ENCODE data around the gene EPHA10. TPM values are rescaled to one million over a fixed set of nuclear protein-coding genes. Genes with fewer than 3 reads are reported as not detected.

EPHA10 gene
- total and polyA plus RNA-seq, 12 donors: 0.04 to 0.15 (median 0.06) TPM; not detected in 6

DNA sequence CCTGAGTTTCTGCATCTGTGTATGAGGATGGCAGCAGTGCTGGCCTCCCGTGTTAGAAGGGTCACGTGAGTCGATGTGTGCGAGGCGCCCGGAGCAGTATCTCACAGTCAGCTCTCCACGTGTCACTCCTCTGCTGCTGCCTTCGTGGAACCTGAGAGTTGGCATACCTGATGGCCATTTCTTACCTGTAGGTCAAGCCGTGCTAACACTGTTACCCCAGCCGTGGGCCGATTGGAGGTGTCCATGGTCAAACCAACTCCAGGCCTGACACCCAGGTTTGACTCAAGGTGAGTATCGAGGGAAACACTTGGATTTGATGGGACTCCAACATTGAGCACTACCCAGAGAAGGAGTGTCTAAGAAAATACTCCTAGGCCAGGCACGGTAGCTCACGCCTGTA, 61.9 kb downstream of the EPHA10 start:
- Histone ChIP-seq H3K27me3 (no peaks in the 10 kb centered on the region), H3K4me1 (no peaks in the 10 kb centered on the region), H3K27ac (no peak overlapping the region), H3K4me3 (no peak overlapping the region), H3K9me3 (no peaks in the 10 kb centered on the region), H3K36me3 (peaks cover 0 to 85% (median 0%) of the 10 kb centered on the region in 9 donors)
- intact Hi-C loops (cut with DNase I): no loop called here
- ATAC-seq: no peak
- WGBS, 2 donors: 94 to 98% methylated on average over 14 of the region's 14 CpGs
- TF ChIP-seq, protein P1, sequence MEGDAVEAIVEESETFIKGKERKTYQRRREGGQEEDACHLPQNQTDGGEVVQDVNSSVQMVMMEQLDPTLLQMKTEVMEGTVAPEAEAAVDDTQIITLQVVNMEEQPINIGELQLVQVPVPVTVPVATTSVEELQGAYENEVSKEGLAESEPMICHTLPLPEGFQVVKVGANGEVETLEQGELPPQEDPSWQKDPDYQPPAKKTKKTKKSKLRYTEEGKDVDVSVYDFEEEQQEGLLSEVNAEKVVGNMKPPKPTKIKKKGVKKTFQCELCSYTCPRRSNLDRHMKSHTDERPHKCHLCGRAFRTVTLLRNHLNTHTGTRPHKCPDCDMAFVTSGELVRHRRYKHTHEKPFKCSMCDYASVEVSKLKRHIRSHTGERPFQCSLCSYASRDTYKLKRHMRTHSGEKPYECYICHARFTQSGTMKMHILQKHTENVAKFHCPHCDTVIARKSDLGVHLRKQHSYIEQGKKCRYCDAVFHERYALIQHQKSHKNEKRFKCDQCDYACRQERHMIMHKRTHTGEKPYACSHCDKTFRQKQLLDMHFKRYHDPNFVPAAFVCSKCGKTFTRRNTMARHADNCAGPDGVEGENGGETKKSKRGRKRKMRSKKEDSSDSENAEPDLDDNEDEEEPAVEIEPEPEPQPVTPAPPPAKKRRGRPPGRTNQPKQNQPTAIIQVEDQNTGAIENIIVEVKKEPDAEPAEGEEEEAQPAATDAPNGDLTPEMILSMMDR (IDR thresholded peaks at IDR 0.05): no peak
- no peak for DNase-seq

DNA sequence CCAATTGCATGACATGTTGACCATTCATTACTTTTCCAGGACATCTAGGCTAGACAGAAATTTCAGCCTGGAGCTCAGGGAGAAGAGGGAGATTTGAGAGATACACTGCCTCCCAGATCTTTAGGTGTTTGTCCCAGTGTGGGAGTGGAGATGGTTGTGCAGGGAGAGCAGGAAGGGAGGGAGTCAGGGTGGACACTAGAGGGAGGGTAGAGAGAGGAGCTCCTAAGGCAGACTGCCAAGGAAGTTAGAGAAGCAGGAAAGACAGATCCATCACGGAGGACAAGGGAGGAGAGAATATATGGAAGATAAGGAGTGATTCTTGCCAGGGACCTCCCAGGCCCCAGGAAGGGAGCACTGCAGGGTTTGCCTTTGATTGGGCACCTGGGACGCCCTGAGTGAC, 63.9 kb downstream of the EPHA10 start:
- DNase-seq (no peak), ATAC-seq (no peak)
- Histone ChIP-seq H3K27ac (no peak overlapping the region), H3K9me3 (no peaks in the 10 kb centered on the region), H3K4me1 (no peaks in the 10 kb centered on the region), H3K36me3 (peaks cover 0 to 75% (median 0%) of the 10 kb centered on the region in 9 donors), H3K27me3 (no peaks in the 10 kb centered on the region), H3K4me3 (no peak overlapping the region)
- WGBS, 2 donors: 58 to 63% methylated on average over 2 of the region's 2 CpGs
- TF ChIP-seq, protein P1 (IDR thresholded peaks at IDR 0.05): no peak
- intact Hi-C loops (cut with DNase I): no loop called here

DNA sequence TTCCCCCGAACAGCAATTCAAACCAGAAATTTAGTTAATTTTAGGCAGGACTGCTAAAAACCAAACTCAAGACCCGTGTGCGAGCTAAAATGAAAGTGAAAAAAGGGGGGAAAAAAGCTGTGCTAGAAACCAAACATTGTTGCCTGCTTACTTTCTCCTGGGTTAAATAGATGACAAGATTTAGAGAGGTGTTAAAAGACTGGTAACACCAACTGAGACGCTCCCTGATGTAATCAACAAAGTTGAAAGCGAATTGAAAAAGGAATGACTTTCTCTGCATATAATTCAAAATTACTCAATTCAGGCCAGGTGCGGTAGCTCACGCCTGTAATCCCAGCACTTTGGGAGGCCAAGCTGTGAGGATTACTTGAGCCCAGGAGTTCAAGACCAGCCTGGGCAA, 65.8 kb downstream of the EPHA10 start:
- no peak overlapping the region for H3K4me3 ChIP-seq
- WGBS, 2 donors: 95 to 96% methylated on average over 7 of the region's 7 CpGs
- no peaks in the 10 kb centered on the region for H3K9me3 ChIP-seq

DNA sequence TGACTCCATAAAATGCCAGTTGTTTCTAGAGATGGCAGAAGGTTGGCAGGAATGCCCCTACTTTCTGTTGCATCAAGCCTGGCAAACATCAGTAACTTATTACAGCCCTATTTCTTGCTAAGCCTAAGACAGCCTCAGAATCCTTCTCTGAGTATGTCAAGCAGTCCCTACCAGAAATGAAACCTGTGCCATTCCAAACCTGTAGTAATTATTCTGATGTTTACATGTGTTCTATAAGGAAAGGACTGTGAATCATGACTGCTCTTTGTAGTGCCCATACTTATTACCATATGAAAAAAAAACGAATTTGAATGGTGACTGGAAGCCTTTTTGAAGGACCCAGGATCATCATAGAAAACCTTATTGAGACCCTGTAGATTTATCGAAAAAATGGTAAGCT, 67.2 kb downstream of the EPHA10 start:
- Histone ChIP-seq H3K9me3 (no peaks in the 10 kb centered on the region), H3K4me3 (no peak overlapping the region), H3K27me3 (no peaks in the 10 kb centered on the region), H3K36me3 (peaks cover 0 to 52% (median 0%) of the 10 kb centered on the region in 9 donors), H3K27ac (no peak overlapping the region), H3K4me1 (peaks cover 0 to 4% (median 2%) of the 10 kb centered on the region in 9 donors)
- TF ChIP-seq, protein P1 (IDR thresholded peaks at IDR 0.05): no peak
- WGBS, 2 donors: 92 to 96% methylated on average over 2 of the region's 2 CpGs
- intact Hi-C loops (cut with DNase I): loop anchor here in 2 of 10 donors (10.0 kb wide), 3 partner anchors 107 to 287 kb away; partner anchors contain the start of genes C1orf122 (in 1 of the 2) and YRDC (in 1 of the 2)
- ATAC-seq (no peak), DNase-seq (no peak)

More for the DNA sequence above, 65.8 kb downstream of the EPHA10 start:
- H3K4me1 ChIP-seq: no peaks in the 10 kb centered on the region
- TF ChIP-seq, protein P1 (IDR thresholded peaks at IDR 0.05): no peak
- no peaks in the 10 kb centered on the region for H3K27me3 ChIP-seq
- intact Hi-C loops (cut with DNase I): loop anchor here in 2 of 10 donors (10.0 kb wide), 3 partner anchors 106 to 286 kb away; partner anchors contain the start of genes C1orf122 (in 1 of the 2) and YRDC (in 1 of the 2)
- peaks cover 0 to 65% (median 0%) of the 10 kb centered on the region in 9 donors for H3K36me3 ChIP-seq
- DNase-seq (no peak), ATAC-seq (no peak)
- H3K27ac ChIP-seq: peak overlapping the region in 1 of 10 donors; percentile 16

Measured in heart right ventricle (tissue), 16 donors.